Measurements from ENCODE around the gene PDE1A. TPM values are rescaled to one million over a fixed set of nuclear protein-coding genes. Genes with fewer than 3 reads are reported as not detected.
"Not testable (repeated sequence)": the region's sequence is repeated elsewhere in the genome, so short reads cannot be mapped to it uniquely, and the experiment has no call there.

Gene PDE1A
- total RNA-seq, 2 experiments from 2014 or later: not detected

- no peak for ATAC-seq
- Mint-ChIP-seq H3K9me3 (ENCODE audit: insufficient read depth) (no peaks in the 10 kb centered on the region), H3K27me3 (ENCODE audit: low read depth) (no peaks in the 10 kb centered on the region), H3K36me3 (ENCODE audit: low read depth) (no peaks in the 10 kb centered on the region), H3K27ac (no peak overlapping the region), H3K4me1 (ENCODE audit: low read depth) (no peaks in the 10 kb centered on the region), H3K4me3 (no peak overlapping the region)
- no peak for DNase-seq
- ChIA-PET POLR2A (no interaction called here), CTCF (no interaction called here)
These were observed 22.7 kb downstream of the PDE1A start for GRCh38 chr2:182404092-182404491.

- CTCF ChIA-PET: no interaction called here
- no peaks in the 10 kb centered on the region for H3K27me3 Mint-ChIP-seq (ENCODE audit: low read depth)
- H3K9me3 Mint-ChIP-seq (ENCODE audit: insufficient read depth): no peaks in the 10 kb centered on the region
These were observed 33.5 kb downstream of the PDE1A start for GRCh38 chr2:182393270-182393760.

GRCh38 chr2:182391443-182391842 lies 35.4 kb downstream of the PDE1A start:
- H3K4me3 Mint-ChIP-seq: no peak overlapping the region
- H3K9me3 Mint-ChIP-seq (ENCODE audit: insufficient read depth): no peaks in the 10 kb centered on the region
- no peaks in the 10 kb centered on the region for H3K27me3 Mint-ChIP-seq (ENCODE audit: low read depth)
- no peaks in the 10 kb centered on the region for H3K36me3 Mint-ChIP-seq (ENCODE audit: low read depth)
- no peak overlapping the region for H3K27ac Mint-ChIP-seq
- ATAC-seq (no peak), DNase-seq (no peak)
- no peaks in the 10 kb centered on the region for H3K4me1 Mint-ChIP-seq (ENCODE audit: low read depth)
- CTCF ChIA-PET: no interaction called here
- POLR2A ChIA-PET: no interaction called here

More at GRCh38 chr2:182393270-182393760, 33.5 kb downstream of the PDE1A start:
- ATAC-seq (no peak), DNase-seq (no peak)
- H3K4me1 Mint-ChIP-seq (ENCODE audit: low read depth): no peaks in the 10 kb centered on the region
- POLR2A ChIA-PET: no interaction called here
- H3K4me3 Mint-ChIP-seq: no peak overlapping the region
- H3K27ac Mint-ChIP-seq: no peak overlapping the region
- no peaks in the 10 kb centered on the region for H3K36me3 Mint-ChIP-seq (ENCODE audit: low read depth)

GRCh38 chr2:182386267-182386880 lies 40.5 kb downstream of the PDE1A start:
- ATAC-seq; H3K36me3 Mint-ChIP-seq (ENCODE audit: low read depth); POLR2A ChIA-PET; DNase-seq; H3K4me3 Mint-ChIP-seq; H3K27ac Mint-ChIP-seq; H3K9me3 Mint-ChIP-seq (ENCODE audit: insufficient read depth); H3K27me3 Mint-ChIP-seq (ENCODE audit: low read depth); H3K4me1 Mint-ChIP-seq (ENCODE audit: low read depth); CTCF ChIA-PET: not testable (repeated sequence)

- Mint-ChIP-seq H3K27me3 (ENCODE audit: low read depth) (no peaks in the 10 kb centered on the region), H3K27ac (no peak overlapping the region), H3K9me3 (ENCODE audit: insufficient read depth) (peaks cover 9% of the 10 kb centered on the region), H3K36me3 (ENCODE audit: low read depth) (no peaks in the 10 kb centered on the region), H3K4me3 (no peak overlapping the region), H3K4me1 (ENCODE audit: low read depth) (no peaks in the 10 kb centered on the region)
- ChIA-PET POLR2A (no interaction called here), CTCF (no interaction called here)
- DNase-seq (no peak), ATAC-seq (no peak)
These were observed 42.0 kb downstream of the PDE1A start for GRCh38 chr2:182384860-182385259.

- H3K27me3 Mint-ChIP-seq (ENCODE audit: low read depth): no peaks in the 10 kb centered on the region
- CTCF ChIA-PET: no interaction called here
- no peaks in the 10 kb centered on the region for H3K36me3 Mint-ChIP-seq (ENCODE audit: low read depth)
- H3K4me1 Mint-ChIP-seq (ENCODE audit: low read depth): no peaks in the 10 kb centered on the region
- H3K4me3 Mint-ChIP-seq: no peak overlapping the region
- no peak overlapping the region for H3K27ac Mint-ChIP-seq
- POLR2A ChIA-PET: no interaction called here
- ATAC-seq: no peak
- no peak for DNase-seq
- peaks cover 17% of the 10 kb centered on the region for H3K9me3 Mint-ChIP-seq (ENCODE audit: insufficient read depth)
These were observed 45.6 kb downstream of the PDE1A start for GRCh38 chr2:182381225-182381624.

GRCh38 chr2:182379241-182379640 lies 47.6 kb downstream of the PDE1A start:
- H3K36me3 Mint-ChIP-seq (ENCODE audit: low read depth): no peaks in the 10 kb centered on the region
- ATAC-seq (no peak), DNase-seq (no peak)
- ChIA-PET POLR2A (no interaction called here), CTCF (no interaction called here)
- H3K4me3 Mint-ChIP-seq: no peak overlapping the region
- H3K4me1 Mint-ChIP-seq (ENCODE audit: low read depth): no peaks in the 10 kb centered on the region
- H3K27me3 Mint-ChIP-seq (ENCODE audit: low read depth): no peaks in the 10 kb centered on the region
- H3K9me3 Mint-ChIP-seq (ENCODE audit: insufficient read depth): peaks cover 10% of the 10 kb centered on the region
- H3K27ac Mint-ChIP-seq: no peak overlapping the region

GRCh38 chr2:182378759-182379158 lies 48.1 kb downstream of the PDE1A start:
- Mint-ChIP-seq H3K27ac (no peak overlapping the region), H3K4me3 (no peak overlapping the region), H3K36me3 (ENCODE audit: low read depth) (no peaks in the 10 kb centered on the region), H3K9me3 (ENCODE audit: insufficient read depth) (peaks cover 10% of the 10 kb centered on the region), H3K27me3 (ENCODE audit: low read depth) (no peaks in the 10 kb centered on the region), H3K4me1 (ENCODE audit: low read depth) (no peaks in the 10 kb centered on the region)
- ChIA-PET POLR2A (no interaction called here), CTCF (no interaction called here)
- no peak for DNase-seq
- ATAC-seq: no peak

GRCh38 chr2:182377467-182377866 lies 49.4 kb downstream of the PDE1A start:
- no peaks in the 10 kb centered on the region for H3K4me1 Mint-ChIP-seq (ENCODE audit: low read depth)
- no peak for DNase-seq
- H3K9me3 Mint-ChIP-seq (ENCODE audit: insufficient read depth): peaks cover 10% of the 10 kb centered on the region
- no peak overlapping the region for H3K27ac Mint-ChIP-seq
- H3K36me3 Mint-ChIP-seq (ENCODE audit: low read depth): no peaks in the 10 kb centered on the region
- ChIA-PET CTCF (no interaction called here), POLR2A (no interaction called here)
- H3K27me3 Mint-ChIP-seq (ENCODE audit: low read depth): no peaks in the 10 kb centered on the region
- no peak for ATAC-seq
- no peak overlapping the region for H3K4me3 Mint-ChIP-seq

- ATAC-seq: no peak
- POLR2A ChIA-PET: no interaction called here
- Mint-ChIP-seq H3K9me3 (ENCODE audit: insufficient read depth) (peaks cover 10% of the 10 kb centered on the region), H3K27ac (no peak overlapping the region), H3K27me3 (ENCODE audit: low read depth) (no peaks in the 10 kb centered on the region), H3K4me1 (ENCODE audit: low read depth) (no peaks in the 10 kb centered on the region), H3K4me3 (no peak overlapping the region), H3K36me3 (ENCODE audit: low read depth) (no peaks in the 10 kb centered on the region)
- CTCF ChIA-PET: no interaction called here
- no peak for DNase-seq
These were observed 51.0 kb downstream of the PDE1A start for GRCh38 chr2:182375862-182376261.

GRCh38 chr2:182372661-182373060 lies 54.2 kb downstream of the PDE1A start:
- peaks cover 10% of the 10 kb centered on the region for H3K9me3 Mint-ChIP-seq (ENCODE audit: insufficient read depth)
- no peaks in the 10 kb centered on the region for H3K36me3 Mint-ChIP-seq (ENCODE audit: low read depth)
- CTCF ChIA-PET: no interaction called here
- no peaks in the 10 kb centered on the region for H3K27me3 Mint-ChIP-seq (ENCODE audit: low read depth)
- ATAC-seq: no peak
- H3K27ac Mint-ChIP-seq: no peak overlapping the region
- H3K4me3 Mint-ChIP-seq: no peak overlapping the region
- no peak for DNase-seq
- H3K4me1 Mint-ChIP-seq (ENCODE audit: low read depth): no peaks in the 10 kb centered on the region
- POLR2A ChIA-PET: no interaction called here

- no peaks in the 10 kb centered on the region for H3K36me3 Mint-ChIP-seq (ENCODE audit: low read depth)
- no peaks in the 10 kb centered on the region for H3K9me3 Mint-ChIP-seq (ENCODE audit: insufficient read depth)
- no peak overlapping the region for H3K27ac Mint-ChIP-seq
- no peaks in the 10 kb centered on the region for H3K27me3 Mint-ChIP-seq (ENCODE audit: low read depth)
- H3K4me1 Mint-ChIP-seq (ENCODE audit: low read depth): no peaks in the 10 kb centered on the region
- H3K4me3 Mint-ChIP-seq: no peak overlapping the region
- no peak for DNase-seq
- ChIA-PET POLR2A (no interaction called here), CTCF (no interaction called here)
- ATAC-seq: no peak
These were observed 57.8 kb downstream of the PDE1A start for GRCh38 chr2:182368996-182369395.

- no peak overlapping the region for H3K4me3 Mint-ChIP-seq
- no peaks in the 10 kb centered on the region for H3K9me3 Mint-ChIP-seq (ENCODE audit: insufficient read depth)
- POLR2A ChIA-PET: no interaction called here
- H3K27ac Mint-ChIP-seq: no peak overlapping the region
- no peaks in the 10 kb centered on the region for H3K36me3 Mint-ChIP-seq (ENCODE audit: low read depth)
- H3K27me3 Mint-ChIP-seq (ENCODE audit: low read depth): no peaks in the 10 kb centered on the region
- H3K4me1 Mint-ChIP-seq (ENCODE audit: low read depth): no peaks in the 10 kb centered on the region
- CTCF ChIA-PET: no interaction called here
- no peak for DNase-seq
- no peak for ATAC-seq
These were observed 58.4 kb downstream of the PDE1A start for GRCh38 chr2:182368446-182368845.
